Panc1 (cell line): ENCODE measurements around the gene FLYWCH1.

ENCODE experiments used
- CTCF ChIP-seq: fragments of 450-650 bp; IDR thresholded peaks from 2 replicates; pipeline ENCODE4 v1.5.1; 2017; ENCODE audit warnings: mild to moderate bottlenecking
- POLR2AphosphoS5 ChIP-seq: IDR thresholded peaks from 2 replicates; pipeline ENCODE4 v1.6.1; 2012; ENCODE audit warnings: mild to moderate bottlenecking, low read depth, low read length, moderate library complexity
- SIN3A ChIP-seq: IDR thresholded peaks from 2 replicates; pipeline ENCODE4 v1.6.1; 2012; ENCODE audit warnings: low read depth, mild to moderate bottlenecking, low read length, moderate library complexity, borderline replicate concordance; ENCODE audit not compliant: insufficient read depth

GRCh38 chr16:2900526-2901075, 11.1 kb upstream of the FLYWCH1 start:
- TF ChIP-seq CTCF (no peak), POLR2AphosphoS5 (no peak), SIN3A (no peak)
